Caco-2 (cell line): ENCODE measurements around the gene C19orf73. TPM values are rescaled to one million over a fixed set of nuclear protein-coding genes. Genes with fewer than 3 reads are reported as not detected.
A peak's percentile ranks its signal among the peaks of the same experiment; 100 is the strongest.
"Not testable (repeated sequence)": the region's sequence is repeated elsewhere in the genome, so short reads cannot be mapped to it uniquely, and the experiment has no call there.

Experiments
- BruUV-seq: library from RNA; stranded (reverse); fragments of 400-500 nt; replicated peaks from 2 replicates; lab custom pipeline; 2021; lab: Mats Ljungman, UMichigan
- CTCF ChIA-PET: fragments of 300-600 bp; sonication (Branson Sonifier 250); formaldehyde crosslinking; loops from one replicate; lab custom pipeline; 2022; ENCODE audit warnings: antibody characterized with exemption; lab: Charles Lee
- POLR2A ChIA-PET: fragments of 300-600 bp; sonication (Branson Sonifier 250); formaldehyde crosslinking; loops from one replicate; lab custom pipeline; 2022; ENCODE audit warnings: antibody characterized with exemption; lab: Charles Lee
- DNase-seq, 2 experiments: peaks; one replicate each; pipeline versions ENCODE4 v3.0.0 to v3.0.0-alpha.2; 2020 to 2022
- H3K27me3 ChIP-seq: replicated peaks from 2 replicates; pipeline ENCODE4 v1.6.0; 2011; ENCODE audit warnings: low read length; ENCODE audit not compliant: control insufficient read depth, insufficient read depth
- H3K36me3 ChIP-seq: 2 replicates; pipeline ENCODE4 v1.5.1; 2011; ENCODE audit warnings: low read length; ENCODE audit not compliant: control insufficient read depth, insufficient read depth
- H3K4me1 ChIP-seq: fragments of 250-450 bp; sonication (Bioruptor Pico); 2 replicates; pipeline ENCODE4 v1.5.1; 2020; ENCODE audit warnings: mild to moderate bottlenecking
- H3K4me3 ChIP-seq: 2 replicates; pipeline ENCODE4 v1.5.1; 2011; ENCODE audit warnings: low read depth, mild to moderate bottlenecking, control low read depth, low read length
- H3K9me3 ChIP-seq: fragments of 250-450 bp; sonication (Bioruptor Pico); 2 replicates; pipeline ENCODE4 v1.5.1; 2020; ENCODE audit warnings: mild to moderate bottlenecking, moderate library complexity
- H3K27ac Mint-ChIP-seq: one replicate; pipeline ENCODE4 v1.8.0; 2022; ENCODE audit warnings: mixed read lengths; ENCODE audit not compliant: unreplicated experiment
- H3K27me3 Mint-ChIP-seq: one replicate; pipeline ENCODE4 v1.8.0; 2022; ENCODE audit warnings: mixed read lengths; ENCODE audit not compliant: insufficient read depth, unreplicated experiment
- H3K36me3 Mint-ChIP-seq: one replicate; pipeline ENCODE4 v1.8.0; 2022; ENCODE audit warnings: mild to moderate bottlenecking, mixed read lengths; ENCODE audit not compliant: insufficient read depth, unreplicated experiment
- H3K4me1 Mint-ChIP-seq: one replicate; pipeline ENCODE4 v1.8.0; 2022; ENCODE audit warnings: low read depth, mixed read lengths; ENCODE audit not compliant: unreplicated experiment
- H3K4me3 Mint-ChIP-seq: one replicate; pipeline ENCODE4 v1.8.0; 2022; ENCODE audit warnings: mild to moderate bottlenecking, moderate library complexity, mixed read lengths; ENCODE audit not compliant: unreplicated experiment
- H3K9me3 Mint-ChIP-seq: one replicate; pipeline ENCODE4 v1.8.0; 2022; ENCODE audit warnings: mixed read lengths; ENCODE audit not compliant: unreplicated experiment
- CTCF ChIP-seq, 2 experiments: fragments of 200-600 bp in 1 of 2; IDR thresholded peaks; 1 replicate in 1 of 2; 2 replicates in 1 of 2; pipeline versions ENCODE4 v1.5.1 to v1.8.0; 2011 to 2022; ENCODE audit warnings: antibody characterized with exemption in 1 of 2, control low read depth in 1 of 2, inconsistent platforms in 1 of 2, low read depth in 1 of 2, low read length in 1 of 2, mild to moderate bottlenecking in 1 of 2, moderate library complexity in 1 of 2; ENCODE audit not compliant: insufficient read depth in 1 of 2, severe bottlenecking in 1 of 2, unreplicated experiment in 1 of 2
- intact Hi-C: fragments of 100-400 bp; cut with micrococcal nuclease; formaldehyde crosslinking; loops from one replicate; pipeline ENCODE4 v1.10.0; 2022; ENCODE audit not compliant: unreplicated experiment
- total RNA-seq: library from RNA; stranded (reverse); gene quantifications from 2 replicates; pipeline ENCODE4 v1.2.3, GENCODE V29; 2022

The C19orf73 gene
- total RNA-seq, 1 experiment from 2014 or later = 1.7 TPM

DNA sequence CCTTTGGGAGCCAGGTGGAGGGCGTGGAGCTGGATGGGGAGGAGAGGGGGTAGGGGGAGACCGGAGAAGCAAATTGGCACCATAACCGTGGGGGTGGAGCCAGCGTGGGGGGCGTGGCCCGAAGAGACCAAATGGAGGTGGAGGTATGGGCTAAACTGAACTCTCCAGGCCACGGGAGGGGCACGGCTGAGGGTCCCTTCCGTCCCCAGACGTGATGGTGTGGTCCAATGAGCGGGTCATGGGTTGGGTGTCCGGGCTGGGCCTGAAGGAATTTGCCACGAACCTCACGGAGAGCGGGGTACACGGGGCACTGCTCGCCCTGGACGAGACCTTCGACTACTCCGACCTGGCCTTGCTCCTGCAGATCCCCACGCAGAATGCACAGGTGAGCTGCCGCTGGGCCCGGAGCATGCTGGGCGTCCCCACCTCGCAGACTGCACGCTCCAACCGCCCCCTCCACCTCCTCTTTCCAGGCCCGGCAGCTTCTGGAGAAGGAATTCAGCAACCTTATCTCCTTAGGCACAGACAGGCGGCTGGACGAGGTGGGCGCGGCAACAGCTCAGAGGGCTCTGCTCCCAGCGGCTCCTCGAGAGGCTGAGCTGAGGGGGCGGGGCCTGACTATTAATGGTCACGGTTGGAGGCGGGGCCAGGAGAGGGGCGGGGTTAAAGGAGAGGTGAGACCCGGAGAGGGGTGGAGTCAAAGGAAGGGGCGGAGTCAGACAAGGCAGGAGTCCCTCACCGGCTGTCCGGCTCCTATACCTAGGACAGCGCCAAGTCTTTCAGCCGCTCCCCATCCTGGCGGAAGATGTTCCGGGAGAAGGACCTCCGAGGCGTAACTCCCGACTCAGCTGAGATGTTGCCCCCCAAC lies 30.1 kb upstream of the C19orf73 start:
- BruUV-seq = no TSS peak
- Mint-ChIP-seq H3K36me3 (peaks cover 50% of the 10 kb centered on the region), H3K27me3 (no peaks in the 10 kb centered on the region), H3K9me3 (peaks cover 3% of the 10 kb centered on the region), H3K4me3 (peak overlapping the region; percentile 91), H3K27ac (peak overlapping the region; percentile 61), H3K4me1 (peaks cover 30% of the 10 kb centered on the region)
- H3K36me3 ChIP-seq = no peaks in the 10 kb centered on the region
- H3K4me3 ChIP-seq = peak overlapping the region; percentile 69
- no peaks in the 10 kb centered on the region for H3K27me3 ChIP-seq
- no peak for TF ChIP-seq CTCF (IDR thresholded peaks at IDR 0.05; ENCODE audit: insufficient read depth in 1 of 2, low read depth in 1 of 2, low read length in 1 of 2, severe bottlenecking in 1 of 2, unreplicated experiment in 1 of 2)
- peaks cover 13% of the 10 kb centered on the region for H3K4me1 ChIP-seq
- peak; percentile 100 for DNase-seq
- POLR2A ChIA-PET = interaction anchor here (0.6 to 2.1 kb wide), 12 partner anchors 12 to 810 kb away, joined by 3 to 14 read pairs (median 4); partner anchors contain the start of genes NTF4 and RUVBL2
- CTCF ChIA-PET = interaction anchor here (0.5 to 4.6 kb wide), 10 partner anchors 21 to 244 kb away, joined by 3 to 38 read pairs (median 7); partner anchors contain the start of gene LIN7B
- H3K9me3 ChIP-seq = no peaks in the 10 kb centered on the region
- intact Hi-C loops = loop anchor here (1.0 to 5.0 kb wide), 5 partner anchors 8 to 52 kb away; partner anchors contain the start of genes C19orf73, PPFIA3 and TRPM4

- no peaks in the 10 kb centered on the region for H3K27me3 ChIP-seq
- intact Hi-C loops = loop anchor here (2.0 to 5.0 kb wide), 2 partner anchors 29 to 51 kb away; partner anchors contain the start of genes C19orf73 and PPFIA3
- Mint-ChIP-seq H3K9me3 (no peaks in the 10 kb centered on the region), H3K27me3 (no peaks in the 10 kb centered on the region), H3K4me1 (peaks cover 30% of the 10 kb centered on the region), H3K4me3 (peak overlapping the region; percentile 91), H3K36me3 (peaks cover 50% of the 10 kb centered on the region), H3K27ac (peak overlapping the region; percentile 61)
- BruUV-seq = no TSS peak
- no peak for TF ChIP-seq CTCF (IDR thresholded peaks at IDR 0.05; ENCODE audit: insufficient read depth in 1 of 2, low read depth in 1 of 2, low read length in 1 of 2, severe bottlenecking in 1 of 2, unreplicated experiment in 1 of 2)
- no peaks in the 10 kb centered on the region for H3K9me3 ChIP-seq
- CTCF ChIA-PET = interaction anchor here (1.1 to 4.6 kb wide), 4 partner anchors 20 to 129 kb away, joined by 5 to 38 read pairs (median 20); no protein-coding TSS in a partner anchor
- DNase-seq = no peak
- POLR2A ChIA-PET = interaction anchor here (0.6 to 1.1 kb wide), 3 partner anchors 37 to 191 kb away, joined by 5 to 8 read pairs (median 6); no protein-coding TSS in a partner anchor
- peaks cover 13% of the 10 kb centered on the region for H3K4me1 ChIP-seq
- H3K4me3 ChIP-seq = peak overlapping the region; percentile 46
- no peaks in the 10 kb centered on the region for H3K36me3 ChIP-seq
Observed at GRCh38 chr19:49148044-49148682, 29.2 kb upstream of the C19orf73 start.

- not testable (repeated sequence) for H3K27ac Mint-ChIP-seq, BruUV-seq, H3K27me3 ChIP-seq, H3K36me3 ChIP-seq, H3K4me3 ChIP-seq, H3K9me3 Mint-ChIP-seq, H3K4me3 Mint-ChIP-seq, H3K9me3 ChIP-seq, H3K27me3 Mint-ChIP-seq, DNase-seq
- Mint-ChIP-seq H3K36me3 (peaks cover 42% of the 10 kb centered on the region), H3K4me1 (peaks cover 21% of the 10 kb centered on the region)
- POLR2A ChIA-PET = interaction anchor here (0.6 kb wide), 1 partner anchor 153 kb away, joined by 7 read pairs; the partner anchor contains the start of gene RUVBL2
- intact Hi-C loops = loop anchor here (5.0 kb wide), 1 partner anchor 49 kb away; no protein-coding TSS in a partner anchor
- H3K4me1 ChIP-seq = peaks cover 13% of the 10 kb centered on the region
- CTCF ChIA-PET = interaction anchor here (1.2 to 1.4 kb wide), 3 partner anchors 19 to 52 kb away, joined by 3 to 8 read pairs (median 3); no protein-coding TSS in a partner anchor
Observed at GRCh38 chr19:49146408-49146770, 27.4 kb upstream of the C19orf73 start.
